Adrenal gland (tissue), 12 donors: ENCODE results near the gene HDAC1. TPM values are rescaled to one million over a fixed set of nuclear protein-coding genes. Genes with fewer than 3 reads are reported as not detected.
"Not testable (repeated sequence)": the region's sequence is repeated elsewhere in the genome, so short reads cannot be mapped to it uniquely, and the experiment has no call there.

ENCODE experiments used
- DNase-seq, 7 donors: peaks; one replicate each; pipeline ENCODE4 v3.0.0-alpha.2; 2019 to 2020
- H3K27ac ChIP-seq, 5 donors: fragments of 200-600 bp; sonication (generic) in 4 of 5; 1 replicate in 3 of 5; 2 replicates in 2 of 5; pipeline versions ENCODE4 v1.5.1 to v1.8.0; 2016 to 2020; ENCODE audit warnings: mild to moderate bottlenecking in 1 of 5
- H3K27me3 ChIP-seq: fragments of 200-600 bp; 2 replicates; pipeline ENCODE4 v1.8.0; 2021
- H3K36me3 ChIP-seq, 2 donors: fragments of 200-600 bp; replicated peaks in 1 of 2; 1 replicate in 1 of 2; 2 replicates in 1 of 2; pipeline versions ENCODE4 v1.5.1 to v1.8.0; 2018 to 2022
- H3K4me1 ChIP-seq, 2 donors: fragments of 200-600 bp; replicated peaks in 1 of 2; 1 replicate in 1 of 2; 2 replicates in 1 of 2; pipeline versions ENCODE4 v1.5.1 to v1.8.0; 2018 to 2021
- H3K4me3 ChIP-seq, 4 donors: fragments of 200-600 bp; sonication (generic) in 3 of 4; one replicate each; pipeline ENCODE4 v1.5.1; 2016 to 2018
- H3K9me3 ChIP-seq, 3 donors: fragments of 200-600 bp; sonication (generic) in 1 of 3; replicated peaks in 1 of 3; 1 replicate in 2 of 3; 2 replicates in 1 of 3; pipeline versions ENCODE4 v1.5.1 to v1.8.0; 2016 to 2021
- CTCF ChIP-seq, 6 experiments: fragments of 450-650 bp in 4 of 6; fragments of 200-600 bp in 2 of 6; sonication (generic) in 1 of 6; IDR thresholded peaks; 1 replicate in 5 of 6; 2 replicates in 1 of 6; pipeline versions ENCODE4 v1.5.1 to v1.8.0; 2016 to 2021; ENCODE audit warnings: antibody characterized with exemption in 6 of 6, mild to moderate bottlenecking in 2 of 6, moderate library complexity in 1 of 6
- POLR2A ChIP-seq, 2 donors: fragments of 450-650 bp; IDR thresholded peaks; one replicate each; pipeline ENCODE4 v1.6.1; 2017; ENCODE audit warnings: antibody characterized with exemption in 2 of 2, mild to moderate bottlenecking in 2 of 2, moderate library complexity in 1 of 2
- WGBS, 4 donors: extraction: QIAGEN DNeasy Blood & Tissue Kit in 2 of 4; methylation state at CpG; one replicate each; pipeline versions ENCODE4 v1.1.5 to v1.1.7; 2013 to 2017; 5-methylcytosine and 5-hydroxymethylcytosine counted together
- intact Hi-C, 2 donors: fragments of 100-400 bp; cut with DNase I; formaldehyde crosslinking; loops; one replicate each; pipeline versions ENCODE4 v1.14.1 to v1.15.0; 2022 to 2023
- polyA plus RNA-seq, 3 donors: library from polyadenylated mRNA; stranded (reverse); fragments of 200-250 nt in 2 of 3; fragments of 350-450 nt in 1 of 3; fragmentation: Illumina TruSeq in 1 of 3; extraction: RNeasy Lipid Tissue Mini Kit (QIAGEN cat#74804) in 1 of 3; gene quantifications; one replicate each; pipeline ENCODE4 v1.2.3, GENCODE V29; 2013 to 2014
- total RNA-seq, 9 donors: library from RNA; depleted of rRNA in 4 of 9; stranded (reverse); fragments of >200 nt in 4 of 9; fragments of 120-200 nt in 1 of 9; fragmentation: NEBNext Ultra II Directional in 1 of 9; extraction: Animal tissue kit (Norgen Biotek cat#: 25700) in 1 of 9; gene quantifications; one replicate each; pipeline versions ENCODE4 v1.1.0 to v1.2.4, GENCODE V29; 2013 to 2023
- donor health status: healthy with polysubstance abuse.
- donor health status: Bipolar disorder and iron deficiency.
- donor health status: DM: yes; HTN: yes; CAD: no.
- donor health status: DM: no; HTN: no; CAD: no.
- donor health status: DM: no; HTN: no; CAD: no.
- donor health status: DM: yes; HTN: yes; CAD: no.

The HDAC1 gene
- total and polyA plus RNA-seq, 12 donors = 52.2 to 95.2 (median 71.2) TPM

- Histone ChIP-seq H3K4me3 (no peak overlapping the region), H3K27ac (no peak overlapping the region), H3K27me3 (no peaks in the 10 kb centered on the region), H3K9me3 (no peaks in the 10 kb centered on the region), H3K4me1 (no peaks in the 10 kb centered on the region), H3K36me3 (no peaks in the 10 kb centered on the region)
- TF ChIP-seq CTCF (IDR thresholded peaks at IDR 0.05) = no peak
- no peak for TF ChIP-seq POLR2A (IDR thresholded peaks at IDR 0.05)
- intact Hi-C loops = no loop called here
- DNase-seq = no peak
- 95 to 99% (median 95%) methylated on average over 2 to 3 of the region's 3 CpGs; no CpG with 5 or more reads in 1 of the 4 donors for WGBS, 4 donors
Measured at GRCh38 chr1:32285658-32286057, 6.2 kb upstream of the HDAC1 start.

GRCh38 chr1:32286763-32287162 is 5.1 kb upstream of the HDAC1 start:
- Histone ChIP-seq H3K36me3 (no peaks in the 10 kb centered on the region), H3K9me3 (no peaks in the 10 kb centered on the region), H3K4me3 (no peak overlapping the region), H3K4me1 (no peaks in the 10 kb centered on the region), H3K27ac (no peak overlapping the region), H3K27me3 (no peaks in the 10 kb centered on the region)
- 94 to 98% (median 96%) methylated on average over 4 of the region's 4 CpGs for WGBS, 4 donors
- intact Hi-C loops = no loop called here
- DNase-seq = no peak
- TF ChIP-seq POLR2A (IDR thresholded peaks at IDR 0.05) (no peak), CTCF (IDR thresholded peaks at IDR 0.05) (no peak)

GRCh38 chr1:32289256-32289655 is 2.6 kb upstream of the HDAC1 start:
- no peak for DNase-seq
- Histone ChIP-seq H3K4me1 (peaks cover 0 to 10% of the 10 kb centered on the region in 2 donors), H3K9me3 (no peaks in the 10 kb centered on the region), H3K36me3 (no peaks in the 10 kb centered on the region), H3K27ac (no peak overlapping the region), H3K4me3 (no peak overlapping the region), H3K27me3 (no peaks in the 10 kb centered on the region)
- intact Hi-C loops = no loop called here
- TF ChIP-seq CTCF (IDR thresholded peaks at IDR 0.05) (no peak), POLR2A (IDR thresholded peaks at IDR 0.05) (no peak)
- 91 to 99% (median 96%) methylated on average over 7 of the region's 7 CpGs for WGBS, 4 donors

- Histone ChIP-seq H3K36me3 (no peaks in the 10 kb centered on the region), H3K27ac (peak overlapping the region; percentile 23 to 89 (median 81)), H3K4me3 (peak overlapping the region in 2 of 4 donors; percentile 89 to 96), H3K27me3 (no peaks in the 10 kb centered on the region), H3K4me1 (peaks cover 0 to 12% of the 10 kb centered on the region in 2 donors), H3K9me3 (no peaks in the 10 kb centered on the region)
- intact Hi-C loops = no loop called here
- peak in 1 of 7 donors; percentile 37 for DNase-seq
- WGBS, 4 donors = 37 to 50% (median 42%) methylated on average over 10 of the region's 10 CpGs
- TF ChIP-seq CTCF (IDR thresholded peaks at IDR 0.05) (no peak), POLR2A (IDR thresholded peaks at IDR 0.05) (no peak)
Measured at GRCh38 chr1:32291145-32291707, 657 bp upstream of the HDAC1 start.

- H3K27ac ChIP-seq, intact Hi-C loops, DNase-seq, H3K36me3 ChIP-seq, H3K9me3 ChIP-seq, H3K27me3 ChIP-seq, H3K4me3 ChIP-seq: not testable (repeated sequence)
- peaks cover 0 to 12% of the 10 kb centered on the region in 2 donors for H3K4me1 ChIP-seq
- WGBS, 4 donors = 95 to 98% (median 97%) methylated on average over 16 of the region's 16 CpGs
Measured at GRCh38 chr1:32298211-32298610, 6.3 kb downstream of the HDAC1 start.
